Measurements from ENCODE around the gene DMPK. TPM values are rescaled to one million over a fixed set of nuclear protein-coding genes. Genes with fewer than 3 reads are reported as not detected.

Gene DMPK
- total and polyA plus RNA-seq, 9 of the 15 experiments (the other 6 are each of a cell fraction or from before 2014, with no cell fraction given): 0.24 to 31.3 (median 7.3) TPM

DNA sequence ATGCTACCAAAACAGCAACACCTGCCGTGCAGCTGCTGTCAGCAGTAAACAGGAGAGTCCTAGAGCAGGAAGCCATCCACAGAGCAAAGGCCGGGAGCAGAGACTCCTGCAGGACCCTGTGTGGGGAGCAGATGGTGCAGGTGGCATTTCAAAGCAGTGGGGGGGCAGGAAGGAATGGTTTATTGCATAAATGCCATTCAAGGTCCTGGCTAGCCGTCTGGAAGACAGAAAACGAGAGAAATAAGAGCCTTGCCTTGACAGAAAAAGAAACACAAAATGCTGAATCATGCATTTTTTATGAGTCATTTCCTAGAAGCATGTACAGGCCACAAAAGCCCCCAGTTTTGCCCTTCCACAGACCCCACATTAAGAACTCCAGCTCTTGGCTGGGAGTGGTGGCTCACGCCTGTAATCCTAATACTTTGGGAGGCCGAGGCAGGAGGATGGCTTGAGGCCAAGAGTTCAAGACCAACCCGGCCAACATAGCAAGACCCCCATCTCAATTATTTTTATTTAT is 27.4 kb upstream of the DMPK start (continued):
- no peak for TF ChIP-seq NR4A1 (CRISPR knock-in tag; IDR thresholded peaks at IDR 0.05)
- TF ChIP-seq NR4A1 (tag; IDR thresholded peaks at IDR 0.05): 0 out of 2 replicates have a peak, but pooled peaks have one; percentile 65
- TF ChIP-seq KLF1 (tag; IDR thresholded peaks at IDR 0.05): no peak
- no peak for TF ChIP-seq ZNF696 (CRISPR knock-in tag; conservative IDR thresholded peaks at IDR 0.05)
- TF ChIP-seq GATAD2A (IDR thresholded peaks at IDR 0.05): 0 out of 2 replicates have a peak, but pooled peaks have one; percentile 34
- peak in 1 of 2 experiments; percentile 63; a peak in 1 of 4 replicates for TF ChIP-seq ZNF639 (CRISPR knock-in tag; conservative IDR thresholded peaks at IDR 0.05 in 1 of 2, IDR thresholded peaks at IDR 0.05 in 1 of 2)
- peak; percentile 22 for TF ChIP-seq NCOR1 (IDR thresholded peaks at IDR 0.05)
- 0 out of 2 replicates have a peak, but pooled peaks have one; percentile 11 for TF ChIP-seq CXXC5 (CRISPR knock-in tag; IDR thresholded peaks at IDR 0.05)
- TF ChIP-seq EP400 (IDR thresholded peaks at IDR 0.05): peak; percentile 54; the same call in 1 of the 2 replicates
- TF ChIP-seq ESRRA (IDR thresholded peaks at IDR 0.05; ENCODE audit: borderline replicate concordance, low read depth): no peak
- no peak for TF ChIP-seq DEAF1 (CRISPR knock-in tag; IDR thresholded peaks at IDR 0.05)
- TF ChIP-seq, protein P1, sequence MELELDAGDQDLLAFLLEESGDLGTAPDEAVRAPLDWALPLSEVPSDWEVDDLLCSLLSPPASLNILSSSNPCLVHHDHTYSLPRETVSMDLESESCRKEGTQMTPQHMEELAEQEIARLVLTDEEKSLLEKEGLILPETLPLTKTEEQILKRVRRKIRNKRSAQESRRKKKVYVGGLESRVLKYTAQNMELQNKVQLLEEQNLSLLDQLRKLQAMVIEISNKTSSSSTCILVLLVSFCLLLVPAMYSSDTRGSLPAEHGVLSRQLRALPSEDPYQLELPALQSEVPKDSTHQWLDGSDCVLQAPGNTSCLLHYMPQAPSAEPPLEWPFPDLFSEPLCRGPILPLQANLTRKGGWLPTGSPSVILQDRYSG (tag; conservative IDR thresholded peaks at IDR 0.05; ENCODE audit: low read depth): 0 out of 2 replicates have a peak, but pooled peaks have one; percentile 24
- 0 out of 4 replicates have a peak, but pooled peaks of 1 of the 2 experiments have one; percentile 24 for TF ChIP-seq TRIM24 (IDR thresholded peaks at IDR 0.05)
- TF ChIP-seq XRCC5 (IDR thresholded peaks at IDR 0.05; ENCODE audit: low read depth, low read length): no peak
- TF ChIP-seq TEAD4 (IDR thresholded peaks at IDR 0.05; ENCODE audit: low read length): 0 out of 2 replicates have a peak, but pooled peaks have one; percentile 12
- TF ChIP-seq TEAD4 (CRISPR knock-in tag; IDR thresholded peaks at IDR 0.05; ENCODE audit: borderline replicate concordance): no peak
- no peak for TF ChIP-seq SREBF1 (IDR thresholded peaks at IDR 0.05; ENCODE audit: borderline replicate concordance, low read depth, low read length)
- no peak for TF ChIP-seq POLR2AphosphoS2 (IDR thresholded peaks at IDR 0.05; ENCODE audit: low read length)
- no peak for TF ChIP-seq POLR3A (IDR thresholded peaks at IDR 0.05; ENCODE audit: borderline replicate concordance, extremely low read depth, insufficient read depth, insufficient read length)
- peak; percentile 48; the same call in 1 of the 2 replicates for TF ChIP-seq ETV5 (CRISPR knock-in tag; IDR thresholded peaks at IDR 0.05; ENCODE audit: low read depth)
- TF ChIP-seq GMEB1 (CRISPR knock-in tag; IDR thresholded peaks at IDR 0.05): no peak
- TF ChIP-seq SRSF7 (optimal IDR thresholded peaks at IDR 0.05; ENCODE audit: low read depth, low read length): no peak
- no peak for TF ChIP-seq CREBBP (IDR thresholded peaks at IDR 0.05; ENCODE audit: low read depth, low read length)
- TF ChIP-seq ZNF589 (CRISPR knock-in tag; IDR thresholded peaks at IDR 0.05; ENCODE audit: low read depth): no peak

Measured in K562 (cell line).